Measurements from ENCODE around the gene IKZF2. TPM values are rescaled to one million over a fixed set of nuclear protein-coding genes. Genes with fewer than 3 reads are reported as not detected.

The IKZF2 gene
- 0.09 and 14.5 TPM in 2 replicates for total RNA-seq

GRCh38 chr2:213151437-213152064, at the start of gene IKZF2:
TSS of gene IKZF2 (minus strand) at chr2:213151612. CDS start at chr2:213148629, 2,983 bp downstream.

Other genes with a start within 250 kb of the IKZF2 start
- 10.9 and 15.5 TPM in 2 replicates for gene SPAG16, start 132.9 kb upstream of the IKZF2 start, total RNA-seq

All from endothelial cell of coronary artery (primary cell).